AG04450 (cell line): ENCODE data around the gene FZD4. TPM values are rescaled to one million over a fixed set of nuclear protein-coding genes. Genes with fewer than 3 reads are reported as not detected.

Experiments
- CTCF ChIA-PET: fragments of 300-600, 350-600 bp; formaldehyde crosslinking; extraction: SDS; loops from one replicate; lab custom pipeline; 2022; ENCODE audit warnings: antibody characterized with exemption, inconsistent platforms; lab: Charles Lee
- POLR2A ChIA-PET: fragments of 350-600 bp; formaldehyde crosslinking; extraction: SDS; loops from one replicate; lab custom pipeline; 2021; ENCODE audit warnings: antibody characterized with exemption, inconsistent platforms; lab: Yijun Ruan, JAX
- DNase-seq: peaks from one replicate; pipeline ENCODE4 v3.0.0-alpha.2; 2011; ENCODE audit warnings: low read depth, low spot score
- H3K27ac ChIP-seq: one replicate; pipeline ENCODE4 v1.5.1; 2012; ENCODE audit warnings: low read depth, low read length, control low read depth
- H3K27me3 ChIP-seq: one replicate; pipeline ENCODE4 v1.6.0; 2012; ENCODE audit warnings: low read length; ENCODE audit not compliant: control insufficient read depth, insufficient read depth
- H3K4me3 ChIP-seq: 2 replicates; pipeline ENCODE4 v1.5.1; 2011; ENCODE audit warnings: mild to moderate bottlenecking, low read depth, low read length, control low read depth
- H3K9me3 ChIP-seq: 2 replicates; pipeline ENCODE4 v1.5.1; 2012; ENCODE audit warnings: low read length; ENCODE audit not compliant: control insufficient read depth, insufficient read depth
- polyA plus RNA-seq: library from polyadenylated mRNA; depleted of rRNA; stranded (reverse); fragments of >200 nt; gene quantifications from 2 replicates; pipeline ENCODE4 v1.2.3, GENCODE V29; 2011
- TF ChIP-seq, protein P1 (sequence below): IDR thresholded peaks from 2 replicates; pipeline ENCODE4 v1.5.1; 2011; ENCODE audit warnings: low read depth, low read length, control low read depth, inconsistent platforms

The FZD4 gene
- polyA plus RNA-seq, 1 experiment: 5.3 TPM

DNA sequence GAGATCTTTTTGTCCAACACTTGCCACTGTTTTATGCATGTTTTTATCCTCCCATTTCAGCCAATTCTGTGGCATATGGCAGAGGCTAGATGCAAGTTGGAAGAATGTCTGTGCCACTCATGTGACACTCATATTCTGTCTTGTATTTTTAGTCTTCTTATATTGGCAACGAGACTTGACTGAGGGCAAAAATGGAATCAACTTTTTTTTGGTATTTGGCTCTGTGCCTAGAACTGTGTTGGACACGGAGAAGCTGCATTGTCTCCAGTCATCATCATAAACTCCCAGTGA, 1.7 kb upstream of the FZD4 start:
- POLR2A ChIA-PET: no interaction called here
- CTCF ChIA-PET: interaction anchor here (0.6 to 2.5 kb wide), 3 partner anchors 17 to 334 kb away, joined by 3 to 6 read pairs (median 5); no protein-coding TSS in a partner anchor
- no peak for DNase-seq

DNA sequence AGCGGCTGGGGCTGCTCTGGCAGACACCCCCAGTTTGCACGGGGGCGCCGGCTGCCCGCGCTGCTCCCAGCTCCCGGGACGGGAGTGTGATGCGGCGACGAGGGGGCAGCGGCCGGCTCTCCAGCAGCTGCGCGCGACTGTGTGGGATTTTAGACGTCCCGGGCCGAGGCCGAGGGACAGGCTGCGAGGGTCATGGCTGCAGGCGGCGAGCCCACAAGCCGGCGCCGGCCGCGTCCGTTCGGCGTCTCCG, 159 bp downstream of the FZD4 start:
- peaks cover 12% of the 10 kb centered on the region for H3K27me3 ChIP-seq
- ChIA-PET POLR2A (interaction anchor here (1.5 to 1.8 kb wide), 3 partner anchors 16 to 89 kb away, joined by 4 to 6 read pairs (median 5); partner anchors contain the start of gene TMEM135), CTCF (interaction anchor here (0.6 to 3.7 kb wide), 5 partner anchors 16 to 335 kb away, joined by 3 to 30 read pairs (median 4); no protein-coding TSS in a partner anchor)
- H3K4me3 ChIP-seq: peak overlapping the region; percentile 73
- no peak for DNase-seq
- H3K27ac ChIP-seq: no peak overlapping the region
- TF ChIP-seq, protein P1, sequence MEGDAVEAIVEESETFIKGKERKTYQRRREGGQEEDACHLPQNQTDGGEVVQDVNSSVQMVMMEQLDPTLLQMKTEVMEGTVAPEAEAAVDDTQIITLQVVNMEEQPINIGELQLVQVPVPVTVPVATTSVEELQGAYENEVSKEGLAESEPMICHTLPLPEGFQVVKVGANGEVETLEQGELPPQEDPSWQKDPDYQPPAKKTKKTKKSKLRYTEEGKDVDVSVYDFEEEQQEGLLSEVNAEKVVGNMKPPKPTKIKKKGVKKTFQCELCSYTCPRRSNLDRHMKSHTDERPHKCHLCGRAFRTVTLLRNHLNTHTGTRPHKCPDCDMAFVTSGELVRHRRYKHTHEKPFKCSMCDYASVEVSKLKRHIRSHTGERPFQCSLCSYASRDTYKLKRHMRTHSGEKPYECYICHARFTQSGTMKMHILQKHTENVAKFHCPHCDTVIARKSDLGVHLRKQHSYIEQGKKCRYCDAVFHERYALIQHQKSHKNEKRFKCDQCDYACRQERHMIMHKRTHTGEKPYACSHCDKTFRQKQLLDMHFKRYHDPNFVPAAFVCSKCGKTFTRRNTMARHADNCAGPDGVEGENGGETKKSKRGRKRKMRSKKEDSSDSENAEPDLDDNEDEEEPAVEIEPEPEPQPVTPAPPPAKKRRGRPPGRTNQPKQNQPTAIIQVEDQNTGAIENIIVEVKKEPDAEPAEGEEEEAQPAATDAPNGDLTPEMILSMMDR: no peak
- no peaks in the 10 kb centered on the region; the same call in 1 of the 2 replicates for H3K9me3 ChIP-seq

More for the DNA sequence above, 1.7 kb upstream of the FZD4 start:
- Histone ChIP-seq H3K27me3 (peaks cover 16% of the 10 kb centered on the region), H3K27ac (no peak overlapping the region), H3K9me3 (no peaks in the 10 kb centered on the region; the same call in 1 of the 2 replicates), H3K4me3 (no peak overlapping the region)
- TF ChIP-seq, protein P1: no peak

DNA sequence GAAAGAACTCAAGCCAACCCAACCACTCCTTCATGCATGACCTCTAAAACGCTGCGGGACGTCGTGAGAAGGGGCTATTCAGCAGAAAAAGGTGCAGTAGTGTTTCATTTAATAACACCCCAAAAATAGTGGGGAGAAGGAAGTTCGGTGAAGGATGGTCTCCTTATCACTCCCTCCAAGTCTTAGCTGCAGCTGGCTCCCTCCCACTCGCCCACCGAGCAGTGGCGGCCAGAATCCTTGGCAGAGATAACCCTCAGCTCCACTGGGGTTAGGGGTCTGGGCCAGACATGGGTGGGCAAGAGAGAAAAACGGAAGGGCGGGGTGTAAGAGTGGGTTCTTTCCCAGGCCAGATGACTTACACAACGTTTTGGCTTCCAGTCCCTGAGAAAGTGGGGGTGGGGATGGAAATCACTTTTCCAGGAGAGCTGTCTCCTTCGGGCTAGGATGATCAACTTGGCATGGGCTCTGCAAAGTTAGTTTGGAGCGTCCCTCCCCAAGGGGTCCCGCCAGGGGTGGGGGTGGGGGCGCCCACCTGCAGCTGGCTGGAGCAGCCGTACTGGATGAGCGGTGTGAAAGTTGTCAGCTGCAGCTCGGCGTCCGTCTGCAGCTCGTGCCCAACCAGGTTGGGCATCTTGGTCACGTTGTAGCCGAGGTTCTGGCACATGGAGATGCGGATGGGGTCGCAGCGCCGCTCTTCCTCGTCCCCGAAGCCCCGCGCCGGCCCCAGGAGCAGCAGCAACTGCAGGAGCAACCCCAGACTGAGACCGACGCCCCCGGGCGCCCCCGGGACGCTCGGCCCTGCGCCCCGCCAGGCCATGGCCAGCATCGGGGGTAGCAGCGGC, 705 bp downstream of the FZD4 start:
- DNase-seq: no peak
- POLR2A ChIA-PET: interaction anchor here (1.5 to 1.8 kb wide), 3 partner anchors 16 to 90 kb away, joined by 4 to 6 read pairs (median 5); partner anchors contain the start of gene TMEM135
- H3K27ac ChIP-seq: no peak overlapping the region
- H3K9me3 ChIP-seq: no peaks in the 10 kb centered on the region; the same call in 1 of the 2 replicates
- TF ChIP-seq, protein P1: no peak
- H3K4me3 ChIP-seq: peak overlapping the region; percentile 73
- CTCF ChIA-PET: interaction anchor here (0.6 to 3.7 kb wide), 5 partner anchors 15 to 336 kb away, joined by 3 to 30 read pairs (median 5); no protein-coding TSS in a partner anchor
- peaks cover 9% of the 10 kb centered on the region for H3K27me3 ChIP-seq

DNA sequence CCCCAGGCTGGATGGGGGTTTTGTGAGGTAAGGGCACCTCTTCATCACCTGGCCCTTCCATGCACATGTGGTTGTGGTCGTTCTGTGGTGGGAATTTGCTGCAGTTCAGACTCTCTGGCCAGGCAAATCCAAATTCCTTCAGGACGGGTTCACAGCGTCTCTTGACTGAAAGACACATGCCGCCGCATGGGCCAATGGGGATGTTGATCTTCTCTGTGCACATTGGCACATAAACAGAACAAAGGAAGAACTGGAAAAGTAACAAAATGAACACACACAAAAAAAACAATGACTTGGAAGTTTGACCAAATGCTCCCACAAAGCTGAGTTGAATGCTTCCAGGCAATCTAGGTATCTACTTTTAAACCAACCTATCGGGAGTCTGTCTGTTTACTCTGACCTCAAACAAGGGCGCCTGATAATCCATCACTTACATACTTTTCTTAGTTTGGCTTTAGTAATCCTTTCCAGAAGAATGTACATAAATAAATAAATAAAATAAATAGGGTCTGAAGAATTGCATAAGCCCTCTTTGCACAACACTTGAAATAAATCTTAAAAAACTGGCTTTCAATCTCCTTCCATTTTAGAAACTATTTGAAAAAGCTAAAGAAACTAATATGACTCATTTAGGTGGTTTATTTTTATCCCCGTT, 2.8 kb downstream of the FZD4 start:
- ChIA-PET CTCF (interaction anchor here (3.7 kb wide), 1 partner anchor 13 kb away, joined by 30 read pairs; no protein-coding TSS in a partner anchor), POLR2A (interaction anchor here (0.6 kb wide), 1 partner anchor 319 kb away, joined by 4 read pairs; no protein-coding TSS in a partner anchor)
- Histone ChIP-seq H3K27ac (no peak overlapping the region), H3K4me3 (no peak overlapping the region), H3K9me3 (no peaks in the 10 kb centered on the region; the same call in 1 of the 2 replicates), H3K27me3 (peaks cover 4% of the 10 kb centered on the region)
- no peak for DNase-seq
- TF ChIP-seq, protein P1: no peak
